GM19035 (cell line): ENCODE results near the gene GNL1.
"Not testable (repeated sequence)": the region's sequence is repeated elsewhere in the genome, so short reads cannot be mapped to it uniquely, and the experiment has no call there.

ENCODE experiments used
- ATAC-seq: cut with Tn5 transposase; IDR thresholded peaks from one replicate; pipeline ENCODE4 v1.9.1; 2021; ENCODE audit not compliant: unreplicated experiment

The GNL1 gene

DNA sequence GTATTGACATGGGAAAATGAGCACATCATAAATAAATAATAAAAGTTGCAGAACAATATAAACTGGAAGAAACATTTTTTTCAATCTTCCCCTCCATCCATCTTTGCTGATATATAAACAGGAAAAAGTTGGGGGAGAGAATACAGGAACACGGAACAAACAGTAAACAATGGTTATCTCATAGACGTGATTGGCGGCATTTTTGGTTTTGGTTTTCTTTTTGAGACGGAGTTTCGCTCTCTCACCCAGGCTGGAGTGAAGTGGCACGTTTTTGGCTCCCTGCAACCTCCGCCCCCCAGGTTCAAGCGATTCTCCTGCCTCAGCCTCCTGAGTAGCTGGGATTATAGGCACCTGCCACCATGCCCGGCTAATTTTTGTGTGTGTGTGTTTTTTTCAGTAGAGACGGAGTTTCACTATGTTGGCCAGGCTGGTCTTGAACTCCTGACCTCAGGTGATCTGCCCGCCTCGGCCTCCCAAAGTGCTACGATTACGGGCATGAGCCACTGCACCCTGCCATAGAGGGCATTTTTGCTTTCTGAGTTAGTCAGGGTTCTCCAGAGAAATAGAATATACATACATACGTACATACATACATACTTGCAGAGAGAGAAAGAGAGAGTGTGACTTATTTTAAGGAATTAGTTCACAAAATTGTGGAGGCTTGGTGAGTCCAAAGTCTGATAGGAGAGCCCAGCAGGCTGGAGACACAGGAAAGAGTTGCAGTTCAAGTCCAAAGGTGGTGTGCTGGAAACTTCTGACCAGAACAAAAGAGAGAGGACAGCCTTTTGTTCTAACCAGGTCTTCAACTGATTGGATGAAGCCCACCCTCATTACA, 22.6 kb downstream of the GNL1 start:
- no peak for ATAC-seq

DNA sequence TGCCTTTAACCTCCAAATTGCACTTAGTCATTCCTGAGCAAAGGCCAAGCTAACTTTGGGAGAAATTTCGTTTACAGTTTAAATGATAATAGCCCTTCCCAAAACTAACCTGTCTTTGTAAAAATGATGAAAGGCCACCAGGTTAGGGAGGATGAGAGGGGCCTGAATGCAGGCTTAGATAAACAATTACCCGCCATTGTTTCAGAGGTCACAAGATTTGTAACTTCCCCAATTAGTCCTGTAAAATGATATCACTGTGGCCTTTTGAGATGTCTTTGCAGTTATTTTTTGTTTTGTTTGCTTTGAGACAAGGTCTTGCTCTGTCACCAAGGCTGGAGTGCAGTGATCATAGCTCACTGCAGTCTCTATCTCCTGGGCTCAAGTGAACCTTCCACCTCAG, 26.3 kb downstream of the GNL1 start:
- ATAC-seq, result no peak

DNA sequence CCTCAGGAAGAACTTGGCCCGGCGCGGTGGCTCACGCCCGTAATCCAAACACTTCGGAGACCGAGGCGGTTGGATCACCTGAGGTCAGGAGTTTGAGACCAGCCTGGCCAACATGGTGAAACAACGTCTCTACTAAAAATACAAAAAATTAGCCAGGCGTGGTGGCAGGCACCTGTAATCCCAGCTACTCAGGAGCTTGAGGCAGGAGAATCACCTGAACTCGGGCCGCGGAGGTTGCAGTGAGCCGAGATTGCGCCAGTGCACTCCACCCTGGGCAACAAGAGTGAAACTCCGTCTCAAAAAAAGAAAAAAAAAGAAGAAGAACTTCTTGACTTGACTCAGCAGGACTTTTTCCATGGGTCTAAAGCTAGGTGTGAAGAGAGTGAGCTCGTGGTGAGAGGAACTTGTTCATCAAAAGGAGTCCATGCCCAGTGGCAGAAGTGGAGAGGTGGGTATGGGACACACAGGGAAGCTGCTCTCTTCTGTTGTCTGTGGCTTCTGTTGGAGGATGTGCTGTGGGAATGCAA, 26.9 kb downstream of the GNL1 start:
- ATAC-seq, result not testable (repeated sequence)

DNA sequence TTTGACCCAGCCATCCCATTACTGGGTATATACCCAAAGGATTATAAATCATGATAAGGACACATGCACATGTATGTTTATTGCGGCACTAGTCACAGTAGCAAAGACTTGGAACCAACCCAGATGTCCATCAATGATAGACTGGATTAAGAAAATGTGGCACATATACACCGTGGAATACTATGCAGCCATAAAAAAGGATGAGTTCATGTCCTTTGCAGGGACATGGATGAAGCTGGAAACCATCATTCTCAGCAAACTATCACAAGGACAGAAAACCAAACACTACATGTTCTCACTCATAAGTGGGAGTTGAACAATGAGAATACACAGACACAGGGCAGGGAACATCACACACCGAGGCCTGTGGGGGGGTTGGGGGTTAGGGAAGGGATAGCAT, 29.8 kb downstream of the GNL1 start:
- ATAC-seq, result not testable (repeated sequence)

DNA sequence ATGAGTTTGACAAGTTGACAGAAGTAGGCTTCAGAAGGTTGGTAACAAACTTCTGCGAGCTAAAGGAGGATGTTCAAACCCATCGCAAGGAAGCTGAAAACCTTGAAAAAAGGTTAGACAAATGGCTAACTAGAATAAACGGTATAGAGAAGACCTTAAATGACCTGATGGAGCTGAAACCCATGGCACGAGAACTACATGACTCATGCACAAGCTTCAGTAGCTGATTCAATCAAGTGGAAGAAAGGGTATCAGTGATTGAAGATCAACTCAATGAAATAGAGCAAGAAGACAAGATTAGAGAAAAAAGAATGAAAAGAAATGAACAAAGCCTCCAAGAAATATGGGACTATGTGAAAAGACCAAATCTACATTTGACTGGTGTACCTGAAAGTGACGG, 34.3 kb downstream of the GNL1 start:
- not testable (repeated sequence) for ATAC-seq

DNA sequence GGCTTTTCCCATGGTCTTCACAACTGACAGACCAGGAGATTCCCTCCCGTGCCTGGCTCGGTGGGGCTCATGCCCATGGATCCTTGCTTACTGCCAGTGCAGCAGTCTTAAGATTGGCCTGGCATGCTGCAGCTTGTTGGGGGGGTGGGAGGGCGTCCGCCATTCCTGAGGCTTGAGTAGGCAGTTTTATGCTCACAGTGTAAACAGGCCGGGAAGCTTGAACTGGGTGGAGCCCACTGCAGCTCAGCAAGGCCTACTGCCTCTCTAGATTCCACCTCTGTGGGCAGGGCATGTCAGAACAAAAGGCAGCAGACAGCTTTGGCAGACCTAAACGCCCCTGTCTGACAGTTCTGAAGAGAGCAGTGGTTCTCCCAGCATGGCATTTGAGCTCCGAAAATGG, 35.2 kb downstream of the GNL1 start:
- ATAC-seq, result not testable (repeated sequence)

DNA sequence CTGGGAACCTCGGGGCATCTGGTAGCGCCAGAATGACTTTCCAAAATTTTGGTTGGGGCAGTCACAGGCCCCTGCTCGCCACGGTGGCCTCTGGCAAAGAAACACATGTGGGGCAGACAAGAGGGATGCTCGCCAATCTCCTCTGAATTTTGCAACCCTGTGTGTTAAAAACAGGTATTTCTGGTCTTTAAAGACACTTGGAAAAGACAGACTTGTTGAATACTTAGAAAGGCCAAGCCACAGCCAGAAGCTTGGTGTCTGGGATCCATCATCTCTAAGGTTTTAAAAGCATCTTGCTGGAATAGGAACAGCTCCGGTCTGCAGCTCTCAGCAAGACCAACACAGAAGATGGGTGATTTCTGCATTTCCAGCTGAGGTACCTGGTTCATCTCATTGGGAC, 35.8 kb downstream of the GNL1 start:
- no peak for ATAC-seq

DNA sequence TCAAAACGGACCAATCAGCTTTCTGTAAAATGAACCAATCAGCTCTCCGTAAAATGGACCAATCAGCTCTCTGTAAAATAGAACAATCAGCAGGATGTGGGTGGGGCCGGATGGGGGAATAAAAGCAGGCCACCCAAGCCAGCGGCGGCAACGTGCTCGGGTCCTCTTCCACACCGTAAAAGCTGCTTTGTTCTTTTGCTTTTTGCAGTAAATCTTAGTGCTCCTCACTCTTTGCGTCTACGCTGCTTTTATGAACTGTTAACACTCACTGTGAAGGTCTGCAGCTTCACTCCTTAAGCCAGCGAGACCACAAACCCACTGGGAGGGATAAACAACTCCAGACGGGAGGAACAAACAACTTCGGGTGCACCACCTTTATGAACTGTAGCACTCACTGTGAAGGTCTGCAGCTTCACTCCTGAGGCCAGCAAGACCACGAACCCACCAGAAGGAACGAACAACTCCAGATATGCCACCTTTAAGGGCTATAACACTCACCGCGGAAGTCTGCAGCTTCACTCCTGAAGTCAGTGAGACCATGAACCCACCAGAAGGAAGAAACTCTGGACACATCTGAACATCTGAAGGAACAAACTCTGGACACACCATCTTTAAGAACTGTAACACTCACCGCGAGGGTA, 37.7 kb downstream of the GNL1 start:
- not testable (repeated sequence) for ATAC-seq

DNA sequence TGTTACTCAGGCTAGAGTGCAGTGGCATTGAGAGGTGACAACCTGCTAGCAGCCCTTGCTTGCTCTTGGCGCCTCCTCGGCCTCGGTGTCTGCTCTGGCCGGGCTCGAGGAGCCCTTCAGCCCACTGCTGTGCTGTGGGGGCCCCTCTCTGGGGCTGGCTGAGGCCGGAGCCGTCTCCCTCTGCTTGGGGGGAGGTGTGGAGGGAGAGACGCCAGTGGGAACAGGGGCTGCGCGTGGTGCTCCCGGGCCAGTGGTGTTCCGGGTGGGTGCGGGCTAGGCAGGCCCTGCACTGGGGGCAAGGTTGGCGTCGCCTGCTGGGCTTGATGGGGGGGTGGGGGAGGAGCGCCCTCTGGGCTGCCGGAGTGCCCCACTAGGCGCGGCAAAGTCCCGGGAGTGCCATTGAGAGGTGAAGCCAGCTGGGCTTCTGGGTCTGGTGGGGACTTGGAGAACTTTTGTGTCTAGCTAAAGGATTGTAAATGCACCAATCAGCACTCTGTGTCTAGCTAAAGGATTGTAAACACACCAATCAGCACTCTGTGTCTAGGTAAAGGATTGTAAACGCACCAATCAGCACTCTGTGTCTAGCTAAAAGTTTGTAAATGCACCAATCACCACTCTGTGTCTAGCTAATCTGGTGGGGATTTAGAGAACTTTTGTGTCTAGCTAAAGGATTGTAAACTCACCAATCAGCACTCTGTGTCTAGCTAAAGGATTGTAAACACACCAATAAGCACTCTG, 38.4 kb downstream of the GNL1 start:
- ATAC-seq, result not testable (repeated sequence)

DNA sequence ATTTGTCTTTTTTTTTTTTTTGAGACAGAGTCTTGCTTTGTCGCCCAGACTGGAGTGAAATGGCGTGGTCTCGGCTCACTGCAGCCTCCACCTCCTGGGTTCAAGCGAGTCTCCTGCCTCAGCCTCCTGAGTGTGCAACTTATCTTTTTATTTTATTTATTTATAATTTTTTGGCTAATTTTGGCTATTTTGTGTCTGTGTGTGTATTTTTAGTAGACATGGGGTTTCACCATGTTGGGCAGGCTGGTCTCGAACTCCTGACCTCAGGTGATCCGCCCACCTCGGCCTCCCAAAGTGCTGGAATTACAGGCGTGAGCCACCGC, 39.6 kb downstream of the GNL1 start:
- ATAC-seq, result not testable (repeated sequence)

DNA sequence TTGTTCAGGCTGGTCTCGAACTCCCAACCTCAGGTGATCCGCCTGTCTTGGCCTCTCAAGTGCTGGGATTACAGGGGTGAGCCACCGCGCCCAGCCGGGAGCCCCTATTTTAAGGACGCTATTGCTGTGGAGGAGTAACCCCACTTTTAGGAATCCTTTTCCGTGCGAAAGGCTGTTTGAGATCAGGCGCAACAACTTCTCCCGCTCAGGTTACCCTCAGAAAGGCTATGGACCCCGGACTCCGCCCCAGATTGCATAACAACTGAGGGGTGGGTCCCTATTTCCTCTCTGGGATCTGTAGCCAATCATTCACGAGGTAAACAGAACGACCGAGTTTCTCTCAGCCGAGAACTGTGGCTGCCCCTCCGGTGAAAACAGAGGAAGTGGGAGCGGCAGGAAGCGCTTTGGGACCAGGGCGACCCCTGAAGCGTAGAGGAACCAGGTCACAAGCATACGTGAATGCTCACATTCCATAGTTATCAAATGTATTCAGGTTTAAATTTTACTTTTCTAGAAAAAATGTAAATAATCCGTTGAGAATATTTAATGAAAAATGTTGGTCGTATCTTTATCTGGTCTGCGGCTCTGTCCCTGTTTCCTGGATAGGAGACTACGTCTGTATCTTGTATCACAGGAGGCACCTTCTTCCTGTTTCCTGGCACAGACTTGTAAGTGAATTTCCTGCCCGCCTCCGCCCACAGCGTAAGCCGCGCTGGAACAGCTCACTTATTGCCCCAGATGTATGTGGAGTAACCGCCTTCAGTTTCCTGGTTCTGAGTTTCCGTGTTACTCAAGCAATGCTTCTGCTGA, 40.1 kb downstream of the GNL1 start:
- peak; percentile 77 for ATAC-seq

DNA sequence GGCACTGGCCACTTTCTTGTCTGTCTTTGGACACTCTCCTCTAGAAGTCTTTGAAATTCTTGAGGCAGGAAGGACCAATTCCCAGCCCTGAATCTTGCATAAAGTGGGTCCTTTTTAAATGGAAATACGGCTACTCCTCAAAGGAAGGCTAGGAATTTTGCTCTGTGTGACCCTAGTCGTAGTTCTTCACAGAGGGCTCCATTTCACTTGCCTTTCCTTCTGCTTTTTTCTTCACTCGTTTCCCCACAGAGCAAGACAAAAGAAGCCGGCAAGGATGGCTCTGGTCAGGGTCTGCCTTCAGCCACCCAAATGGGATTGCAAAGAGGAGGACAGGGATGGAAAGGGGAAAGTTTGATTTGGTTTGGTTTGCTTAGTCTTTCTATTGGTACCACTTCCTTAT, 41.2 kb downstream of the GNL1 start:
- no peak for ATAC-seq

DNA sequence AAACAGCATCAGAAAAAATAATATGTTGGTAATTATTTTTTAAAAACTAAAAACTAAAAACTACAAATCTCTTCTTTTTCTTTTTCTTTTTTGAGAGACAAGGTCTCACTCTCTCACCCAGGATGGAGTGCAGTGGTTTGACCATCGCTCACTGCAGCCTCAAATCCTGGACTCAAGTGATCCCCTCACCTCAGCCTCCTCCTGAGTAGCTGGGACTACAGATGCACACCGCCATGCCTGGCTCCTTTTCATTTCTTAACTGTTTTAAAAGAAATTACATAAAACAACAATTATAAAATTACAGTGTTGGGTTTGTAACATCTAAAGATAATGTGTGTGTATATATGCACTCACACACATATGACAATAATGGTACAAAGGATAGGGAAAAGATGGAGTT, 42.8 kb downstream of the GNL1 start:
- no peak for ATAC-seq

DNA sequence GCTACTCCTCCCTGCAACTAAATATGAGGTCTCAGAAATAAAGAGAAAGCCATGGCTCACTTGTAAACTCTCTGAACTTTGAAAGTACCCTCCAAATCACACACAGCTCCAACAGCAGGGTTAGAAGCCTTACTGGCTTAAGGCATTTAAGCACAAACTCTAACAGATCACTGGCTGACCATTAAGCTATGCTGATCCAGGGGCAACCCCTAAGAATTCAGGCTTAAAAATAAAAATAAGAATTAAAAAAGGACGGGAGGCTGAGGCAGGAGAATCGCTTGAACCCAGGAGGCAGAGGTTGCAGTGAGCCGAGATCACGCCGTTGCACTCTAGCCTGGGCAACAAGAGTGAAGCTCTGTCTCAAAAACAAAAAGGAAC, 45.1 kb downstream of the GNL1 start:
- ATAC-seq, result no peak

DNA sequence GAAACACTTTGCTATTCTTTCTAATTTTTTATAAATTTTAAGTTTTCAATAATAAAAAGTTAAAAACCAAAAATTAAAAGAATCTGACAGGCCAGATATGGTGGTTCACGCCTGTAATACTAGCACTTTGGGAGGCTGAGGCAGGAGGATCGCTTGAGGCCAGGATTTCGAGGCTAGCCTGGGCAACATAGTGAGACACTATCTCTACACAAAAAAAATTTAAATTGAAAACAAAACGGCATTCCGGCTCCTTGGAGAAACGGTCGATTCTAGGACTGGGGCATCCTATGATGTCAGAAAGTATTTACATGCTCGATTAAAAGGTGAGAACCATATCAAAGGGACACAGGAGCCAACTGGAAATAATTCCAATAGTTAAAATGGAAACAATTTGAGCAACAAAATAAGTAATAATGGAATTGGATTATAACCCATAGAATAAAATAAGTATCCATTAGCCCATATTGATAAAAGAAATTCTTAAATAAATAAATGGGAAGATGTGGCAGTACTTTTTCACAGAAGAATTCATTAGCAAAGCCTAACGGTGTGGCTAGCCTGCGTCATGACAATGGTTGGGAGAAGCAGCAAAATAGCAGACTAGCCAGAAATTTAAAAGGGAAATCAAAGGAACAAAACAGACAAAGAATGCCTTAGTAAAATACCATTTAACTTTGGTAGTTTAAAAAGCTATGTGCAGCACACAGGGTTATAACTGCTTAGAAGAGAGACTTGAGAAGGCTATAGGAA, 45.7 kb downstream of the GNL1 start:
- no peak for ATAC-seq

DNA sequence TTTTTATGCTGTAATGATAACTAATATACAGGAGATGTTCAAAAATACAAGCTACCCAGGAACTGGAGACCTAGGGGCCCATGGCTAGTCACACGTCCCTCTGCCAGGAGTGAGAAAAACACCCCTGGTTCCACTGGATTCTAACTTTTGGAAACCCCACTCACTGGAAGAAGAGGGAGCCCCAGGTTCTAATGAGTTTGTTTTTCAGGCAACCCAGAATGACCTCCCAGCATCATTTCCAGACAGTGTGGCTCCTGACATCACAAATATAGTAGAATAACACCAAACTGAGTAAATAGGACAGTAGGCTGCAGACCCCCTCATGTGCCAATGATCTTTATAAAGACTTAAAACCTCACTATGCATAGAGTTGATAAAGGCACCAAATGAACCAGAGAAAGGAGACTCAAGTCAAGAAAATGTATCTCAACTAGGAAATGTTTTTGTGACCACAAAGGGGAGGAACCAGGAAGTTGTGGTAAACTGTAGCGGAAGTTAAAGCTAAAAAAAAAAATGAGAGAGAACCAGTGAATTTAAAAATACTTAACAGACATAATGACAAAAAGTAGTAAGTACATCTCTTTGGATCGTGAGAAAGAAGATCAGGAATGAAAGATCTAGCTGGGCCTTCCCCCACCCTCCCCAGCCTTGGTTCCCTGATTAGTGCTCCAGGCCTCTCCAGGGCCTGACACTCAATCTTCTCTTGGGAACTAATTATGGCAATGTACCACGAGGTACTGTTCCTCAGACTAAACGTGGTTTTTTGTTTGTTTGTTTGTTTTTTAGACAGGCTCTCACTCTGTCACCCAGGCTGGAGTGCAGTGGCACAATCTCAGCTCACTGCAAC, 47.2 kb downstream of the GNL1 start:
- ATAC-seq, result peak; percentile 59

DNA sequence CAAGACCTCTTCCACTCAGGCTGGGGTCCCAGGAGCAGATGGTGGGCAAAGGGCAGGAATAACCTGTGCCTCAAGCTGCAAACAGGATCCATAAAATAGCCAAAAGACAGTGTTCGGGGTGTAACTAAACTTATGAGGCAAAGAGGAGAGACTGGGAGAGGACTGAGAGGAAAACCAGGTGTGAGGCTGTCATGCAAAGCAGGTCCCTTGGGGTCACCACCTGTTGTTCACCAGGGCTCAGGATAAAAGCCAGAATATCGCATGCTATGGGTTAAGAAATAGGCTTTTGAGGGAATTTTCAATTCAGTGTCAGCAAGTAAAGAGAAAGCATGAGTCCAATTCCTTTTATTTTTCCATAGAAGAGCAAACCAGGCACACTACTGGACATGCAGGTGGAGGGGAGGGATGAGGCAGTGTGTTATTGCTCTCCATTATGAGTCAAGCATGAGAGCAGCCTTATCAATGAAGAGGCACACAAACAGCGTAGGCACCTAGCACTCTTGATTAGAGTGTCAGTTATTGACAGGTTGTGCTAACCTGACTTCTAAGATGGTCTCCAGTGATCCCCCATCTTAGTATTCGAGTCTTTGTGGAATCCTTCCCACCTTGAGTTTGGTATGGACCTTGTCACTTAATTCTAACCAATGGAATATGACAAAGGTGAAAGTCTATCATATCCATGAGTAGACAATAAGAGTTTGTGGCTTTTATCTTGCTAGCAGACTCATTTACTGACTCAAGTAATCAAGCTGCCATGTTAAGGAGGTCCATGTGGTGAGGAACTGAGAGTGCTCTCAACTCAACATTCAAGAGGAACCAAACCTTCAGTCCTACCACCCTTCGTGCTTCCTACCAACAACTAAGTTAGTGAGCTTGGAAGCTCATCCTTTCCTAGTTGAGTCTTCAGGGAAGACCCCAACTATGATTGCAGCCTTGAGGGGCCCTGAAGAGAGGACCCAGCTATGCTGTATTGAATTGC, 48.2 kb downstream of the GNL1 start:
- peak; percentile 52 for ATAC-seq
